Measurements from ENCODE around the gene ZNF691.
A peak's percentile ranks its signal among the peaks of the same experiment; 100 is the strongest.

ZNF691 gene

DNA sequence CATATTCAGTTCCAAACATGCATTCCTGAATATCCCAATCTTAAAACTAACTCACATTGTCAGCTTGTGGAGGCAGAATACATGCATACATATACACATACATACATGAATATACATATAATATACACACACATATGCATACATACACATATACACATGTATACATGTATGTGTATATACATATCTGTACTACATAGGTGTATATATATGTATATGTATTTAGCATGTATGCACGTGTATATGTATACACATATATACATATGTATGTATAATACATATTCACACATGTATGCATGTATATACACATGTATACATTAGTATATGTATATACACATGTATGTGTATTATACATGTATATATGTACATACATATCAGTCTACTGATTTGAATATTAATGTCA lies 1.2 kb upstream of the ZNF691 start:
- peaks cover 20% of the 10 kb centered on the region for H3K79me2 ChIP-seq (ENCODE audit: insufficient read depth, low read length)
- TF ChIP-seq EZH2phosphoT487 (conservative IDR thresholded peaks at IDR 0.05; ENCODE audit: low read length) = no peak
- TF ChIP-seq, protein P1, sequence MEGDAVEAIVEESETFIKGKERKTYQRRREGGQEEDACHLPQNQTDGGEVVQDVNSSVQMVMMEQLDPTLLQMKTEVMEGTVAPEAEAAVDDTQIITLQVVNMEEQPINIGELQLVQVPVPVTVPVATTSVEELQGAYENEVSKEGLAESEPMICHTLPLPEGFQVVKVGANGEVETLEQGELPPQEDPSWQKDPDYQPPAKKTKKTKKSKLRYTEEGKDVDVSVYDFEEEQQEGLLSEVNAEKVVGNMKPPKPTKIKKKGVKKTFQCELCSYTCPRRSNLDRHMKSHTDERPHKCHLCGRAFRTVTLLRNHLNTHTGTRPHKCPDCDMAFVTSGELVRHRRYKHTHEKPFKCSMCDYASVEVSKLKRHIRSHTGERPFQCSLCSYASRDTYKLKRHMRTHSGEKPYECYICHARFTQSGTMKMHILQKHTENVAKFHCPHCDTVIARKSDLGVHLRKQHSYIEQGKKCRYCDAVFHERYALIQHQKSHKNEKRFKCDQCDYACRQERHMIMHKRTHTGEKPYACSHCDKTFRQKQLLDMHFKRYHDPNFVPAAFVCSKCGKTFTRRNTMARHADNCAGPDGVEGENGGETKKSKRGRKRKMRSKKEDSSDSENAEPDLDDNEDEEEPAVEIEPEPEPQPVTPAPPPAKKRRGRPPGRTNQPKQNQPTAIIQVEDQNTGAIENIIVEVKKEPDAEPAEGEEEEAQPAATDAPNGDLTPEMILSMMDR (IDR thresholded peaks at IDR 0.05; ENCODE audit: insufficient read depth, low read length, poor library complexity, severe bottlenecking) = no peak
- peak overlapping the region; percentile 97 for H3K4me2 ChIP-seq (ENCODE audit: low read depth, low read length, poor library complexity, severe bottlenecking)
- no peaks in the 10 kb centered on the region for H3F3A ChIP-seq (ENCODE audit: insufficient read depth)
- H3K27me3 ChIP-seq (ENCODE audit: low read length) = no peaks in the 10 kb centered on the region
- H3K4me3 ChIP-seq (ENCODE audit: insufficient read depth, low read length, poor library complexity, severe bottlenecking) = peak overlapping the region; percentile 97
- H3K9me3 ChIP-seq (ENCODE audit: insufficient read depth, low read length) = no peaks in the 10 kb centered on the region
- no peak overlapping the region for H3K27ac ChIP-seq (ENCODE audit: low read depth, low read length)
- no peaks in the 10 kb centered on the region; the same call in 1 of the 2 replicates for H3K36me3 ChIP-seq (ENCODE audit: low read length)
- H3K9me2 ChIP-seq (replicated peaks; ENCODE audit: insufficient read depth, low read length) = no peaks in the 10 kb centered on the region
- H4K20me1 ChIP-seq (ENCODE audit: low read depth, low read length) = no peaks in the 10 kb centered on the region
- H3K9ac ChIP-seq (ENCODE audit: low read length) = no peak overlapping the region; the same call in 1 of the 2 replicates
- no peak overlapping the region for H2AFZ ChIP-seq (ENCODE audit: low read depth, low read length, severe bottlenecking)

DNA sequence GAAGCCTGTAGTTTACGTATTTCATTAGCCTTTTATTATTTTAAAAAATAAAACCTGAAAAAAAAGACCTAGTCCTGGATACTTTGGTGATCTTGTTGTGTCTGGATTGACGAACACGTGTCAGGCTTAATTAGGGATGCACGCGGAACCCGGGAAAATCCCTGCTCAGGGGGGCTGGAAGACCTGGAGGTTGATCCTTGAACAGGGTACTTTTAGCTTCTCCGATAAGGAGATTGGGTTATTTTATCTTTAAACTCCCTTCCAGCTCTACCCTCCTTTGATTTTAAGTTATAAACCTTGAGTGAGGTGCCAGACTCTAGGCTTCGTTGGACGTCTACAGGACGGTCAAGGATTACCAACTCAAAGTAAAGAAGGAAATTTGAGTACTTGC lies 552 bp upstream of the ZNF691 start:
- Histone ChIP-seq H3K9me2 (replicated peaks; ENCODE audit: insufficient read depth, low read length) (no peaks in the 10 kb centered on the region), H3K9ac (ENCODE audit: low read length) (peak overlapping the region; percentile 87), H3K27ac (ENCODE audit: low read depth, low read length) (no peak overlapping the region), H2AFZ (ENCODE audit: low read depth, low read length, severe bottlenecking) (peak overlapping the region; percentile 97), H3K4me2 (ENCODE audit: low read depth, low read length, poor library complexity, severe bottlenecking) (peak overlapping the region; percentile 97), H3K79me2 (ENCODE audit: insufficient read depth, low read length) (peaks cover 20% of the 10 kb centered on the region), H3K27me3 (ENCODE audit: low read length) (no peaks in the 10 kb centered on the region), H4K20me1 (ENCODE audit: low read depth, low read length) (no peaks in the 10 kb centered on the region), H3F3A (ENCODE audit: insufficient read depth) (no peaks in the 10 kb centered on the region), H3K9me3 (ENCODE audit: insufficient read depth, low read length) (no peaks in the 10 kb centered on the region), H3K36me3 (ENCODE audit: low read length) (no peaks in the 10 kb centered on the region; the same call in 1 of the 2 replicates), H3K4me3 (ENCODE audit: insufficient read depth, low read length, poor library complexity, severe bottlenecking) (peak overlapping the region; percentile 97)
- TF ChIP-seq EZH2phosphoT487 (conservative IDR thresholded peaks at IDR 0.05; ENCODE audit: low read length) = no peak
- TF ChIP-seq, protein P1 (IDR thresholded peaks at IDR 0.05; ENCODE audit: insufficient read depth, low read length, poor library complexity, severe bottlenecking) = no peak

DNA sequence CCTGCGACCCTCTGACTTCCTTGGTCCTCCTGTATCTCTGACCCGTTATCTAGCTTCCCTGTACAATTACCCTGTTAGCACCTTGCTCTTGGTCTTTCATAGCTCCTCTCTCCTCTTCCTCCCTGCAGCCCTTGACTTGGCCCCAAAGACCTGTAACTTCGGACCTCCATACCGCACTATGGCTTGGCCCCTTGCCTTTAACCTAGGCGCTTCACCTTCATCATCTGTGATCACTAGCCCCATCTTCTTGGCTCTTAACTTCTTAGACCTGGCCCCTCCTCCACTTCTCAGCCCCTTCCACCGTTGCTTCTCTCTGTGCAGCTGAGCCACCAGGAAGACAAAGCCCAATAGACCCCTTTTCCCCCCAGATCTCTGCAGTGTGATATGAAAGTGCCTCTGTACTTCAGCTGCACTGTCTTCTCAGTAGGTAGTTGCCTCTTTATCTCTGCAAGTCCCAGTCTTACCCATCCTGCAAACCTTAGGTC lies 740 bp downstream of the ZNF691 start:
- peak overlapping the region; percentile 75 for H3K4me2 ChIP-seq (ENCODE audit: low read depth, low read length, poor library complexity, severe bottlenecking)
- H3K9me3 ChIP-seq (ENCODE audit: insufficient read depth, low read length) = no peaks in the 10 kb centered on the region
- H3K9me2 ChIP-seq (replicated peaks; ENCODE audit: insufficient read depth, low read length) = no peaks in the 10 kb centered on the region
- peak overlapping the region; percentile 87 for H3K9ac ChIP-seq (ENCODE audit: low read length)
- H3K27me3 ChIP-seq (ENCODE audit: low read length) = no peaks in the 10 kb centered on the region
- H2AFZ ChIP-seq (ENCODE audit: low read depth, low read length, severe bottlenecking) = peak overlapping the region; percentile 17
- H3K27ac ChIP-seq (ENCODE audit: low read depth, low read length) = peak overlapping the region; percentile 41
- H3K79me2 ChIP-seq (ENCODE audit: insufficient read depth, low read length) = peaks cover 20% of the 10 kb centered on the region
- TF ChIP-seq EZH2phosphoT487 (conservative IDR thresholded peaks at IDR 0.05; ENCODE audit: low read length) = no peak
- TF ChIP-seq, protein P1 (IDR thresholded peaks at IDR 0.05; ENCODE audit: insufficient read depth, low read length, poor library complexity, severe bottlenecking) = no peak
- H3F3A ChIP-seq (ENCODE audit: insufficient read depth) = no peaks in the 10 kb centered on the region
- no peaks in the 10 kb centered on the region for H4K20me1 ChIP-seq (ENCODE audit: low read depth, low read length)
- H3K36me3 ChIP-seq (ENCODE audit: low read length) = no peaks in the 10 kb centered on the region; the same call in 1 of the 2 replicates
- H3K4me3 ChIP-seq (ENCODE audit: insufficient read depth, low read length, poor library complexity, severe bottlenecking) = peak overlapping the region; percentile 97
